ENCODE measurements around the gene FRMD4A.
A peak's percentile ranks its signal among the peaks of the same experiment; 100 is the strongest.
"Not testable (repeated sequence)": the region's sequence is repeated elsewhere in the genome, so short reads cannot be mapped to it uniquely, and the experiment has no call there.

The FRMD4A gene

GRCh38 chr10:13883636-13884444 lies 446.9 kb downstream of the FRMD4A start:
- Mint-ChIP-seq H3K27ac (no peak overlapping the region), H3K4me3 (no peak overlapping the region), H3K36me3 (no peaks in the 10 kb centered on the region), H3K9me3 (no peaks in the 10 kb centered on the region), H3K4me1 (no peaks in the 10 kb centered on the region), H3K27me3 (peaks cover 31% of the 10 kb centered on the region)
- CTCF ChIA-PET = no interaction called here
- no peak for DNase-seq

GRCh38 chr10:13882119-13882711 lies 448.5 kb downstream of the FRMD4A start:
- Mint-ChIP-seq H3K4me1 (no peaks in the 10 kb centered on the region), H3K4me3 (no peak overlapping the region), H3K9me3 (no peaks in the 10 kb centered on the region), H3K27ac (no peak overlapping the region), H3K36me3 (no peaks in the 10 kb centered on the region), H3K27me3 (peaks cover 28% of the 10 kb centered on the region)
- no peak for DNase-seq
- CTCF ChIA-PET = no interaction called here

- Mint-ChIP-seq H3K4me3 (no peak overlapping the region), H3K4me1 (no peaks in the 10 kb centered on the region), H3K36me3 (no peaks in the 10 kb centered on the region), H3K9me3 (no peaks in the 10 kb centered on the region), H3K27me3 (peaks cover 22% of the 10 kb centered on the region), H3K27ac (no peak overlapping the region)
- no peak for DNase-seq
- CTCF ChIA-PET = no interaction called here
Measured at GRCh38 chr10:13880760-13881159, 450.0 kb downstream of the FRMD4A start.

- no peaks in the 10 kb centered on the region for H3K36me3 Mint-ChIP-seq
- CTCF ChIA-PET = no interaction called here
- H3K27me3 Mint-ChIP-seq = peaks cover 22% of the 10 kb centered on the region
- H3K27ac Mint-ChIP-seq = no peak overlapping the region
- H3K9me3 Mint-ChIP-seq = no peaks in the 10 kb centered on the region
- H3K4me1 Mint-ChIP-seq = no peaks in the 10 kb centered on the region
- no peak for DNase-seq
- H3K4me3 Mint-ChIP-seq = no peak overlapping the region
Measured at GRCh38 chr10:13877154-13877909, 453.4 kb downstream of the FRMD4A start.

- CTCF ChIA-PET = no interaction called here
- no peak for DNase-seq
- H3K4me1 Mint-ChIP-seq = no peaks in the 10 kb centered on the region
Measured at GRCh38 chr10:13873196-13873595, 457.5 kb downstream of the FRMD4A start.

GRCh38 chr10:13872411-13872810 lies 458.3 kb downstream of the FRMD4A start:
- peaks cover 19% of the 10 kb centered on the region for H3K27me3 Mint-ChIP-seq
- no peaks in the 10 kb centered on the region for H3K36me3 Mint-ChIP-seq
- DNase-seq = no peak
- no peaks in the 10 kb centered on the region for H3K4me1 Mint-ChIP-seq
- CTCF ChIA-PET = no interaction called here
- H3K27ac Mint-ChIP-seq = no peak overlapping the region
- H3K4me3 Mint-ChIP-seq = no peak overlapping the region
- no peaks in the 10 kb centered on the region for H3K9me3 Mint-ChIP-seq

More at GRCh38 chr10:13873196-13873595, 457.5 kb downstream of the FRMD4A start:
- Mint-ChIP-seq H3K27ac (no peak overlapping the region), H3K4me3 (no peak overlapping the region), H3K9me3 (no peaks in the 10 kb centered on the region), H3K27me3 (peaks cover 27% of the 10 kb centered on the region), H3K36me3 (no peaks in the 10 kb centered on the region)

- Mint-ChIP-seq H3K4me1 (no peaks in the 10 kb centered on the region), H3K27me3 (peaks cover 14% of the 10 kb centered on the region), H3K36me3 (no peaks in the 10 kb centered on the region), H3K4me3 (no peak overlapping the region), H3K9me3 (no peaks in the 10 kb centered on the region), H3K27ac (no peak overlapping the region)
- no peak for DNase-seq
- CTCF ChIA-PET = no interaction called here
Measured at GRCh38 chr10:13871776-13872175, 458.9 kb downstream of the FRMD4A start.

- no peak for DNase-seq
- Mint-ChIP-seq H3K4me3 (no peak overlapping the region), H3K27ac (no peak overlapping the region), H3K4me1 (no peaks in the 10 kb centered on the region), H3K27me3 (peaks cover 17% of the 10 kb centered on the region), H3K36me3 (no peaks in the 10 kb centered on the region), H3K9me3 (no peaks in the 10 kb centered on the region)
- CTCF ChIA-PET = no interaction called here
Measured at GRCh38 chr10:13871011-13871410, 459.7 kb downstream of the FRMD4A start.

- peaks cover 8% of the 10 kb centered on the region for H3K27me3 Mint-ChIP-seq
- no peak for DNase-seq
- H3K27ac Mint-ChIP-seq = no peak overlapping the region
- no peaks in the 10 kb centered on the region for H3K9me3 Mint-ChIP-seq
- H3K4me3 Mint-ChIP-seq = no peak overlapping the region
- H3K36me3 Mint-ChIP-seq = no peaks in the 10 kb centered on the region
- CTCF ChIA-PET = no interaction called here
- no peaks in the 10 kb centered on the region for H3K4me1 Mint-ChIP-seq
Measured at GRCh38 chr10:13869295-13869664, 461.4 kb downstream of the FRMD4A start.

- no peaks in the 10 kb centered on the region for H3K36me3 Mint-ChIP-seq
- H3K4me1 Mint-ChIP-seq = no peaks in the 10 kb centered on the region
- H3K4me3 Mint-ChIP-seq = no peak overlapping the region
- no peak overlapping the region for H3K27ac Mint-ChIP-seq
- DNase-seq = no peak
- no peaks in the 10 kb centered on the region for H3K9me3 Mint-ChIP-seq
- peaks cover 8% of the 10 kb centered on the region for H3K27me3 Mint-ChIP-seq
- CTCF ChIA-PET = no interaction called here
Measured at GRCh38 chr10:13868528-13869294, 462.0 kb downstream of the FRMD4A start.

- no peak for DNase-seq
- H3K4me3 Mint-ChIP-seq = no peak overlapping the region
- no peak overlapping the region for H3K27ac Mint-ChIP-seq
- peaks cover 8% of the 10 kb centered on the region for H3K27me3 Mint-ChIP-seq
- no peaks in the 10 kb centered on the region for H3K4me1 Mint-ChIP-seq
- no peaks in the 10 kb centered on the region for H3K9me3 Mint-ChIP-seq
- no peaks in the 10 kb centered on the region for H3K36me3 Mint-ChIP-seq
- CTCF ChIA-PET = no interaction called here
Measured at GRCh38 chr10:13867822-13868221, 462.9 kb downstream of the FRMD4A start.

GRCh38 chr10:13865758-13866491 lies 464.8 kb downstream of the FRMD4A start:
- H3K27me3 Mint-ChIP-seq = peaks cover 8% of the 10 kb centered on the region
- H3K27ac Mint-ChIP-seq = peak overlapping the region; percentile 9
- no peaks in the 10 kb centered on the region for H3K9me3 Mint-ChIP-seq
- H3K4me3 Mint-ChIP-seq = no peak overlapping the region
- H3K36me3 Mint-ChIP-seq = no peaks in the 10 kb centered on the region
- CTCF ChIA-PET = no interaction called here
- peaks cover 2% of the 10 kb centered on the region for H3K4me1 Mint-ChIP-seq
- DNase-seq = no peak

GRCh38 chr10:13865220-13865619 lies 465.5 kb downstream of the FRMD4A start:
- not testable (repeated sequence) for H3K9me3 Mint-ChIP-seq, H3K27me3 Mint-ChIP-seq, H3K4me1 Mint-ChIP-seq, DNase-seq, H3K36me3 Mint-ChIP-seq, H3K4me3 Mint-ChIP-seq, H3K27ac Mint-ChIP-seq
- CTCF ChIA-PET = interaction anchor here (0.7 kb wide), 1 partner anchor 193 kb away, joined by 3 read pairs; no protein-coding TSS in a partner anchor
